AG04449 (cell line): ENCODE data around the gene PTPRF.

Experiments used
- CTCF ChIA-PET: fragments of 350-600 bp; formaldehyde crosslinking; extraction: SDS; loops from one replicate; lab custom pipeline; 2021; ENCODE audit warnings: antibody characterized with exemption; lab: Yijun Ruan, JAX
- POLR2A ChIA-PET: fragments of 400-600, 350-600 bp; formaldehyde crosslinking; extraction: SDS; loops from one replicate; lab custom pipeline; 2020; ENCODE audit warnings: antibody characterized with exemption, inconsistent platforms; lab: Yijun Ruan, JAX
- DNase-seq: peaks from one replicate; pipeline ENCODE4 v3.0.0-alpha.2; 2010; ENCODE audit warnings: low read depth, low spot score
- H3K4me3 ChIP-seq: 2 replicates; pipeline ENCODE4 v1.5.1; 2011; ENCODE audit warnings: low read depth, mild to moderate bottlenecking, control low read depth, low read length
- CTCF ChIP-seq: IDR thresholded peaks from one replicate; pipeline ENCODE4 v1.5.1; 2011; ENCODE audit warnings: mild to moderate bottlenecking, moderate library complexity, low read length, control low read depth, inconsistent platforms; ENCODE audit not compliant: insufficient read depth; ENCODE audit errors: missing control alignments

The PTPRF gene

DNA sequence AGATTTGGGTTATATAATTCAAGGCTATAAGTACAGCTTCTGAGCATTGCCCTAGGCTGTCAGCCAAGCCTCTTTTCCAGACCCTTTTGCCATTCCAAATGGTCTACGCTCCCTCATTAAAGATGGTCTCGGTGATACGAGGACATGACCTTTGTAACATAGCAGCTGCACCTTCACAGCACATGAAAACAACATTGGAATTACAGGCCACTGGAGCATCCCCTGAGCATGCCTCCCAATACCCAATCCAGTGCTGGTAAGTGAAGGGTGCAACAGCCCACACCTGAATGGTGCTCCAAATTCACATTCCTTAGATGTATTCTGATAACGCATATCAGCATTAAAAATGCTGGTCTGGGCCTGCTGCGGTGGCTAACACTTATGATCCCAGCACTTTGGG, 20.1 kb upstream of the PTPRF start:
- ChIA-PET POLR2A (no interaction called here), CTCF (no interaction called here)
- no peak overlapping the region for H3K4me3 ChIP-seq
- TF ChIP-seq CTCF, result no peak
- DNase-seq, result no peak

GRCh38 chr1:43511394-43511793, 19.3 kb upstream of the PTPRF start:
- no peak overlapping the region for H3K4me3 ChIP-seq
- no peak for TF ChIP-seq CTCF
- ChIA-PET POLR2A (no interaction called here), CTCF (no interaction called here)
- DNase-seq, result no peak

DNA sequence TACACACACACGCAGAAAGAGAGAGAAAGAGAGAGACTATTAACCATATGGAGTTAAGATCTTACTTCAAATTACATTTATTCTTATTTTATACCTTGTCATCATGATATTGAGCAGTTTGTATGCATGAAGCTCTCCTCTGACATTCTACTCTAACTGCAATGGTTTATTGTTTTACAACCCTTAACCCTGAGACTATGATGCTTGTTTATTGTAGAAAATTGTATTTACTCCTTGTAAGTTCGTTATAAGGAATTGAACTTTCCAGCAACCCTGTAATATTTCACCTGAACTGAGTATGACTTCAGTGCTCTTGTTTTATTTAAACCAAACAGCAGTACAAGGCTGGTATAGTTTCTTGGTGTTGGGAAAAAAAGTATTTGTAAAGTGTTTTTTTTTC, 18.6 kb upstream of the PTPRF start:
- CTCF ChIA-PET, result interaction anchor here (1.2 kb wide), 1 partner anchor 15 kb away, joined by 5 read pairs; no protein-coding TSS in a partner anchor
- POLR2A ChIA-PET, result no interaction called here

DNA sequence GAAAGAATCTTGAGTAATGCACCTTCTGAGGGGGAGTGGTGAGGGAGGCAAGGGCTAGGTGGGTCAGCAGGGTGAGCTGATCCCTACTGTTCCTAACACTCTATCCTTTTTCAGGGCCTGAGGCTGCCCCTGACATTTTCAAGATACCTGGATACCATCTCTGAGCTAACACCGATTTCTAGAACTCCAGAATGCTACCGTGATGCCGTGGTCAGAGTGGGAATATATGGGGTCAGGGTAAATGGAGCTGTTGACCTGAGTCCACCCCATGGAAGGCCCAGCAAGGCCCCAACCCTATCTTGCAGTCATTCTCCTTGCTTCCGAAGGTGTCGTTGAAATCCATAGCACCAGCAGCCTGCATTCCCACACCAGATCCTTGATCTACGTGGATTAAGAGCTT, 18.0 kb upstream of the PTPRF start:
- no peak for TF ChIP-seq CTCF
- ChIA-PET CTCF (interaction anchor here (1.2 kb wide), 3 partner anchors 14 to 422 kb away, joined by 3 to 5 read pairs (median 3); no protein-coding TSS in a partner anchor), POLR2A (no interaction called here)
- no peak overlapping the region for H3K4me3 ChIP-seq
- no peak for DNase-seq

More for the DNA sequence above, 18.6 kb upstream of the PTPRF start:
- DNase-seq, result no peak
- no peak for TF ChIP-seq CTCF
- H3K4me3 ChIP-seq, result no peak overlapping the region

DNA sequence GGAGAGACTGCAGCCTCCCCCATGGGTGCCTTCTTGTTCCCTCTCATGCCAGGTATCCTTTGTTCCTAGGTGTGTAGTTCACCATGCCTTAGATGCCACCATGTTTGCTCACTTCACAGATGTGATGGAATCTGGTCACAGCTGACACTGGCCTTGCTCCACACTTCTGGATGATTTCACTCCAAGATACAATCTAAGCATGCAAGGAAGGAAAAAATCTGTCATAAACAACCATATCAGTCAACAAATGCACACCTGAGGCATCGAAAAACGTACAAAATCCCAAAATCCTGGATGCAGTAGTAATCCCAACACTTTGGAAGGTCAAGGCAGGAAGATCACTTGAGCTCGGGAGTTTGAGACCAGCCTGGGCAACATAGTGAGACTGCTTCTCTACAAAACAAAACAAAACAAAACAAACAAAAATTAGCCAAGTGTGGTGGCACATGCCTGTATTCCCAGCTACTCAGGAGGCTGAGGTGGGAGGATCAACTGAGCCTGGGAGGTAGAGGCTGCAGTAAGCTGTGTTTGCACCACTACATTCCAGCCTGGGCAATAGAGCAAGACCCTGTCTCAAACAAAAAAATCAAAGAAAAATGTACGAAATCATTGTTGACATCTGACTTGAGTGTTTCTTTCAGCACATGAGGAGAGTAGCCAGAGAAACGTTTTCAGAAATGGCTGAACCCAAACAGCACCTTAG, 17.1 kb upstream of the PTPRF start:
- ChIA-PET POLR2A (no interaction called here), CTCF (interaction anchor here (1.2 kb wide), 2 partner anchors 16 to 421 kb away, joined by 3 read pairs; no protein-coding TSS in a partner anchor)
- H3K4me3 ChIP-seq, result no peak overlapping the region
- no peak for DNase-seq
- no peak for TF ChIP-seq CTCF

GRCh38 chr1:43518935-43519686, 11.6 kb upstream of the PTPRF start:
- no peak overlapping the region for H3K4me3 ChIP-seq
- no peak for DNase-seq
- ChIA-PET POLR2A (no interaction called here), CTCF (no interaction called here)
- TF ChIP-seq CTCF, result no peak
